ENCODE data around the gene MISP3.
A peak's percentile ranks its signal among the peaks of the same experiment; 100 is the strongest.
"Not testable (repeated sequence)": the region's sequence is repeated elsewhere in the genome, so short reads cannot be mapped to it uniquely, and the experiment has no call there.

The MISP3 gene

DNA sequence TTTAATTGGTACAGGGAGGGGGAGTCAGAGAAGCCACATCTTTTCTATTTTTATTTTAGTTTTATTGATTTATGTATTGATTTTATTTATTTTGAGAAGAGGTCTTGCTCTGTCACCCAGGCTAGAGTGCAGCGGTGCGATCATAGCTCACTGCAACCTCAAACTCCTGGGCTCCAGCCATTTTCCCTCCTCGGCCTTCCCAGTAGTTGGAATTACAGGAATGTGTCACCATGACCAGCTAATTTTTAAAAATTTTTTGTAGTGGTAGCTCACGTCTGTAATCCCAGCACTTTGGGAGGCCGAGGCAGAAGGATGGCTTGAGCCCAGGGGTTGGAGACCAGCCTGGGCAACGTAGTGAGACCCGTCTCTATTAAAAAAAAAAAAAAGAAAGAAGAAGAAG is 36.9 kb upstream of the MISP3 start:
- Histone ChIP-seq H2AFZ (ENCODE audit: low read depth) (no peak overlapping the region), H3K4me3 (IDR thresholded peaks at IDR 0.05; ENCODE audit: insufficient read depth, low read depth, low read length) (no peak overlapping the region), H3K9ac (no peak overlapping the region), H3K27ac (no peak overlapping the region), H3K79me2 (ENCODE audit: insufficient read depth, low read depth) (peaks cover 10% of the 10 kb centered on the region), H3K4me1 (ENCODE audit: low read depth, poor library complexity, severe bottlenecking) (peaks cover 14% of the 10 kb centered on the region), H4K20me1 (ENCODE audit: insufficient read depth) (no peaks in the 10 kb centered on the region), H3K27me3 (ENCODE audit: insufficient read depth, low read depth) (no peaks in the 10 kb centered on the region), H3K36me3 (ENCODE audit: insufficient read depth) (no peaks in the 10 kb centered on the region), H3K4me2 (no peak overlapping the region)
- TF ChIP-seq, protein P1, sequence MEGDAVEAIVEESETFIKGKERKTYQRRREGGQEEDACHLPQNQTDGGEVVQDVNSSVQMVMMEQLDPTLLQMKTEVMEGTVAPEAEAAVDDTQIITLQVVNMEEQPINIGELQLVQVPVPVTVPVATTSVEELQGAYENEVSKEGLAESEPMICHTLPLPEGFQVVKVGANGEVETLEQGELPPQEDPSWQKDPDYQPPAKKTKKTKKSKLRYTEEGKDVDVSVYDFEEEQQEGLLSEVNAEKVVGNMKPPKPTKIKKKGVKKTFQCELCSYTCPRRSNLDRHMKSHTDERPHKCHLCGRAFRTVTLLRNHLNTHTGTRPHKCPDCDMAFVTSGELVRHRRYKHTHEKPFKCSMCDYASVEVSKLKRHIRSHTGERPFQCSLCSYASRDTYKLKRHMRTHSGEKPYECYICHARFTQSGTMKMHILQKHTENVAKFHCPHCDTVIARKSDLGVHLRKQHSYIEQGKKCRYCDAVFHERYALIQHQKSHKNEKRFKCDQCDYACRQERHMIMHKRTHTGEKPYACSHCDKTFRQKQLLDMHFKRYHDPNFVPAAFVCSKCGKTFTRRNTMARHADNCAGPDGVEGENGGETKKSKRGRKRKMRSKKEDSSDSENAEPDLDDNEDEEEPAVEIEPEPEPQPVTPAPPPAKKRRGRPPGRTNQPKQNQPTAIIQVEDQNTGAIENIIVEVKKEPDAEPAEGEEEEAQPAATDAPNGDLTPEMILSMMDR (conservative IDR thresholded peaks at IDR 0.05; ENCODE audit: low read depth, low read length), result no peak

DNA sequence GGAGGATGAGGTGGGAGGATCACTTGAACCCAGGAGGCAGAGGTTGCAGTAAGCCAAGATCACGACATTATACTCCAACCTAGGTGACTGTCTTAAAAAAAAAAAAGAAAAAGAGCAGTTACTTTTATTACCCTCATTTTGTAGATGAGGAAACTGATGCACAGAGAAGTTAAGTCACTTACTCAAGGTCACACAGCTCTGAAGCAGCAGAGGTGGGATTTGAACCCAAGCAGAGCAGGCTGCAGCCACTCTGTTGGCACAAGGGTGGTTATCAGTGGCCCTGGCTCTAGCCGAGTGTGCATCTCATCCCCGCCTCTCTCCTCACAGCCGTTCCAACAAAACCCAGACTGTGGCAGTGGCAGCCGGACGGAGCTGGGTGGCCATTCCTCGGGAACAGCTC is 33.4 kb upstream of the MISP3 start:
- no peaks in the 10 kb centered on the region for H3K27me3 ChIP-seq (ENCODE audit: insufficient read depth, low read depth)
- peaks cover 3% of the 10 kb centered on the region; the same call in 1 of the 2 replicates for H3K79me2 ChIP-seq (ENCODE audit: insufficient read depth, low read depth)
- H3K36me3 ChIP-seq (ENCODE audit: insufficient read depth), result no peaks in the 10 kb centered on the region
- H3K4me3 ChIP-seq (IDR thresholded peaks at IDR 0.05; ENCODE audit: insufficient read depth, low read depth, low read length), result no peak overlapping the region
- no peak overlapping the region for H3K27ac ChIP-seq
- no peaks in the 10 kb centered on the region for H4K20me1 ChIP-seq (ENCODE audit: insufficient read depth)
- H3K4me2 ChIP-seq, result no peak overlapping the region
- peaks cover 25% of the 10 kb centered on the region for H3K4me1 ChIP-seq (ENCODE audit: low read depth, poor library complexity, severe bottlenecking)
- TF ChIP-seq, protein P1 (conservative IDR thresholded peaks at IDR 0.05; ENCODE audit: low read depth, low read length), result no peak
- no peak overlapping the region for H2AFZ ChIP-seq (ENCODE audit: low read depth)
- H3K9ac ChIP-seq, result no peak overlapping the region

DNA sequence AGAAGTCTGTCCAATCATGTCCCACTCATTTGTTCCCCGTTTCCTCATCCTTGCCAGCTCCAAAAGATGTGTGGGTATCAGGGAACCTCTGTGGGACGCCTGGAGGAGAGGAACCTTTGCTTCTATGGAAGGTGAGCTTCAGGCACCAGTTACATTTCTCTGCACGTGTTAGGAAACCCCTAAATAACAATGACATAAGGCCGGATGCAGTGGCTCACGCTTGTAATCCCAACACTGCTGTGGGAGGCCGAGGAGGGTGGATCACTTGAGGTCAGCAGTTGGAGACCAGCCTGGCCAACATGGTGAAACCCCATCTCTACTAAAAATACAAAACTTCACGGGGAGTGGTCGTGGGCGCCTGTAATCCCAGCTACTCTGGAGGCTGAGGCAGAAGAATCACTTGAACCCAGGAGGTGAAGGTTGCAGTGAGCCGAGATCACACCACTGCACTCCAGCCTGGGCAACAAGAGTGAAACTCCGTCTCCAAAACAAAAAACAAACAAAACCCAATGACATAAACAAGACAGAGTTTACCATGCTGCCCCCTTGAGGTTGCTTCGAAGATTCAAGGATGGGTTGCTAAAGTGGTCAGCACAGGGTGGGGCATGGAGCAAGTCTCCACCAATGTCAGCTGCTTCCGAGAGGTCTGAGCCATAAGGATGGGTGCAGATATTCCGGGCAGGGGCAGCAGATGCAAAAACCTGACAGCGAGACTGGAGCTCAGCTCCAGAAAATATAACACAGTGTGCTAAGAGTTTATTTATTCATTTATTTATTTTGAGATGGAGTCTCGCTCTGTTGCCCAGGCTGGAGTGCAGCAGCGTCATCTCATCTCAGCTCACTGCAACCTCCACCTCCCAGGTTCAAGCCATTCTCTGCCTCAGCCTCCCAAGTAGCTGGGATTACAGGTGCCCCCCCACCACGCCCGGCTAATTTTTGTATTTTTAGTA is 29.7 kb upstream of the MISP3 start:
- Histone ChIP-seq H3K27ac (peak overlapping the region; percentile 61), H3K4me1 (ENCODE audit: low read depth, poor library complexity, severe bottlenecking) (peaks cover 30% of the 10 kb centered on the region)
- H3K4me2 ChIP-seq, result not testable (repeated sequence)

GRCh38 chr19:14047866-14048265 is 24.7 kb upstream of the MISP3 start:
- not testable (repeated sequence) for H3K4me1 ChIP-seq (ENCODE audit: low read depth, poor library complexity, severe bottlenecking); H3K9ac ChIP-seq; H3K4me3 ChIP-seq (IDR thresholded peaks at IDR 0.05; ENCODE audit: insufficient read depth, low read depth, low read length); H3K4me2 ChIP-seq; H3K27ac ChIP-seq; H3K36me3 ChIP-seq (ENCODE audit: insufficient read depth); H4K20me1 ChIP-seq (ENCODE audit: insufficient read depth); H2AFZ ChIP-seq (ENCODE audit: low read depth); H3K27me3 ChIP-seq (ENCODE audit: insufficient read depth, low read depth); H3K79me2 ChIP-seq (ENCODE audit: insufficient read depth, low read depth)

More for the DNA sequence above, 29.7 kb upstream of the MISP3 start:
- not testable (repeated sequence) for H3K79me2 ChIP-seq (ENCODE audit: insufficient read depth, low read depth); H3K4me3 ChIP-seq (IDR thresholded peaks at IDR 0.05; ENCODE audit: insufficient read depth, low read depth, low read length); H3K36me3 ChIP-seq (ENCODE audit: insufficient read depth); H3K27me3 ChIP-seq (ENCODE audit: insufficient read depth, low read depth); H2AFZ ChIP-seq (ENCODE audit: low read depth); H4K20me1 ChIP-seq (ENCODE audit: insufficient read depth); H3K9ac ChIP-seq
- TF ChIP-seq, protein P1 (conservative IDR thresholded peaks at IDR 0.05; ENCODE audit: low read depth, low read length), result peak; percentile 67

Measured in KMS-11 (cell line).